Small intestine (tissue), 7 donors: ENCODE measurements around the gene ANO4. TPM values are rescaled to one million over a fixed set of nuclear protein-coding genes. Genes with fewer than 3 reads are reported as not detected.

ENCODE experiments used
- DNase-seq, 2 donors: peaks; one replicate each; pipeline versions ENCODE4 v3.0.0 to v3.0.0-alpha.2; 2013
- FAIRE-seq: peaks from 2 replicates; lab custom pipeline; 2012; peaks lifted over from hg19 to GRCh38; lab: Jason Lieb, UNC
- H3K27ac ChIP-seq, 3 donors: one replicate each; pipeline ENCODE4 v1.5.1; 2013; ENCODE audit warnings: low read length in 2 of 3, mild to moderate bottlenecking in 2 of 3, control low read depth in 1 of 3, inconsistent platforms in 1 of 3, low read depth in 1 of 3, moderate library complexity in 1 of 3
- H3K27me3 ChIP-seq, 3 donors: one replicate each; pipeline ENCODE4 v1.6.1; 2013; ENCODE audit warnings: low read length in 3 of 3, inconsistent platforms in 1 of 3; ENCODE audit not compliant: control insufficient read depth in 3 of 3, insufficient read depth in 3 of 3
- H3K36me3 ChIP-seq, 3 donors: one replicate each; pipeline ENCODE4 v1.6.1; 2013; ENCODE audit warnings: low read length in 3 of 3, inconsistent platforms in 1 of 3, low read depth in 1 of 3, mild to moderate bottlenecking in 1 of 3, moderate library complexity in 1 of 3; ENCODE audit not compliant: control insufficient read depth in 3 of 3, insufficient read depth in 2 of 3
- H3K4me1 ChIP-seq, 3 donors: one replicate each; pipeline ENCODE4 v1.6.1; 2013; ENCODE audit warnings: low read length in 2 of 3, inconsistent platforms in 1 of 3, low read depth in 1 of 3, mild to moderate bottlenecking in 1 of 3, moderate library complexity in 1 of 3; ENCODE audit not compliant: control insufficient read depth in 3 of 3, insufficient read depth in 2 of 3
- H3K4me3 ChIP-seq, 3 donors: one replicate each; pipeline ENCODE4 v1.5.1; 2013; ENCODE audit warnings: low read length in 3 of 3, control low read depth in 1 of 3, inconsistent platforms in 1 of 3, low read depth in 1 of 3, mild to moderate bottlenecking in 1 of 3, moderate library complexity in 1 of 3
- H3K9me3 ChIP-seq, 2 donors: one replicate each; pipeline ENCODE4 v1.6.1; 2013; ENCODE audit warnings: low read depth in 1 of 2, low read length in 1 of 2; ENCODE audit not compliant: control insufficient read depth in 2 of 2, insufficient read depth in 1 of 2
- WGBS, 3 donors: extraction: QIAGEN DNeasy Blood & Tissue Kit; methylation state at CpG; one replicate each; pipeline ENCODE4 v1.1.7; 2013; 5-methylcytosine and 5-hydroxymethylcytosine counted together
- polyA plus RNA-seq, 4 donors: library from polyadenylated mRNA; stranded (reverse) in 3 of 4; unstranded in 1 of 4; fragments of 200-250 nt in 3 of 4; fragments of 120-200 nt in 1 of 4; gene quantifications; one replicate each; pipeline versions ENCODE4 v1.2.1 to v1.2.3, GENCODE V29; 2013
- donor health status: healthy with polysubstance abuse.
- donor health status: control.
- donor health status: control.
- donor health status: Bipolar disorder and iron deficiency.
- donor health status: healthy.

The ANO4 gene
- polyA plus RNA-seq, 4 donors = 0.03 to 2.1 (median 0.54) TPM; not detected in 1

- Histone ChIP-seq H3K4me1 (no peaks in the 10 kb centered on the region), H3K27ac (no peak overlapping the region), H3K9me3 (no peaks in the 10 kb centered on the region), H3K36me3 (no peaks in the 10 kb centered on the region), H3K27me3 (no peaks in the 10 kb centered on the region), H3K4me3 (no peak overlapping the region)
- FAIRE-seq (no peak), DNase-seq (no peak)
- WGBS, 3 donors = 36 to 60% (median 37%) methylated on average over 1 of the region's 1 CpG
Observed at GRCh38 chr12:100823963-100824362, 29.4 kb downstream of the ANO4 start.

GRCh38 chr12:100824476-100824875 is 29.9 kb downstream of the ANO4 start:
- H3K36me3 ChIP-seq = no peaks in the 10 kb centered on the region
- no peak for FAIRE-seq

GRCh38 chr12:100826323-100826722 is 31.7 kb downstream of the ANO4 start:
- Histone ChIP-seq H3K4me3 (no peak overlapping the region), H3K4me1 (no peaks in the 10 kb centered on the region), H3K27me3 (no peaks in the 10 kb centered on the region), H3K9me3 (no peaks in the 10 kb centered on the region), H3K27ac (no peak overlapping the region), H3K36me3 (no peaks in the 10 kb centered on the region)
- 12 to 14% (median 13%) methylated on average over 4 of the region's 4 CpGs for WGBS, 3 donors
- FAIRE-seq (no peak), DNase-seq (peak; percentile 12 to 61)

More at GRCh38 chr12:100824476-100824875, 29.9 kb downstream of the ANO4 start:
- H3K4me3 ChIP-seq = no peak overlapping the region
- WGBS, 3 donors = 50 to 57% (median 54%) methylated on average over 3 of the region's 3 CpGs
- H3K9me3 ChIP-seq = no peaks in the 10 kb centered on the region
- DNase-seq = no peak
- no peaks in the 10 kb centered on the region for H3K4me1 ChIP-seq
- H3K27me3 ChIP-seq = no peaks in the 10 kb centered on the region
- H3K27ac ChIP-seq = no peak overlapping the region

GRCh38 chr12:100827901-100828520 is 33.4 kb downstream of the ANO4 start:
- Histone ChIP-seq H3K27me3 (no peaks in the 10 kb centered on the region), H3K36me3 (no peaks in the 10 kb centered on the region), H3K4me3 (no peak overlapping the region), H3K4me1 (no peaks in the 10 kb centered on the region), H3K27ac (no peak overlapping the region), H3K9me3 (no peaks in the 10 kb centered on the region)
- no peak for FAIRE-seq
- WGBS, 3 donors = 43 to 48% (median 46%) methylated on average over 4 of the region's 4 CpGs
- DNase-seq = peak; percentile 22 to 24

GRCh38 chr12:100830003-100830795 is 35.6 kb downstream of the ANO4 start:
- FAIRE-seq (no peak), DNase-seq (no peak)
- Histone ChIP-seq H3K4me3 (no peak overlapping the region), H3K36me3 (no peaks in the 10 kb centered on the region), H3K27me3 (no peaks in the 10 kb centered on the region), H3K27ac (no peak overlapping the region), H3K9me3 (no peaks in the 10 kb centered on the region), H3K4me1 (no peaks in the 10 kb centered on the region)
- WGBS, 3 donors = 78 to 85% (median 84%) methylated on average over 6 of the region's 6 CpGs

GRCh38 chr12:100833282-100833681 is 38.7 kb downstream of the ANO4 start:
- Histone ChIP-seq H3K9me3 (no peaks in the 10 kb centered on the region), H3K27ac (no peak overlapping the region), H3K27me3 (no peaks in the 10 kb centered on the region), H3K4me3 (no peak overlapping the region), H3K36me3 (no peaks in the 10 kb centered on the region), H3K4me1 (no peaks in the 10 kb centered on the region)
- no peak for FAIRE-seq
- DNase-seq = no peak

GRCh38 chr12:100840748-100841147 is 46.2 kb downstream of the ANO4 start:
- no peak overlapping the region for H3K4me3 ChIP-seq
- no peak overlapping the region for H3K27ac ChIP-seq
- DNase-seq (no peak), FAIRE-seq (no peak)
- 40 to 61% (median 55%) methylated on average over 1 of the region's 1 CpG for WGBS, 3 donors
- H3K36me3 ChIP-seq = no peaks in the 10 kb centered on the region
- no peaks in the 10 kb centered on the region for H3K27me3 ChIP-seq
- H3K4me1 ChIP-seq = no peaks in the 10 kb centered on the region
- H3K9me3 ChIP-seq = no peaks in the 10 kb centered on the region

GRCh38 chr12:100842156-100842555 is 47.6 kb downstream of the ANO4 start:
- H3K9me3 ChIP-seq = no peaks in the 10 kb centered on the region
- H3K36me3 ChIP-seq = no peaks in the 10 kb centered on the region
- H3K27ac ChIP-seq = no peak overlapping the region
- DNase-seq (no peak), FAIRE-seq (no peak)
- no peaks in the 10 kb centered on the region for H3K27me3 ChIP-seq
- no peak overlapping the region for H3K4me3 ChIP-seq
- WGBS, 3 donors = 44 to 64% (median 63%) methylated on average over 1 of the region's 1 CpG
- no peaks in the 10 kb centered on the region for H3K4me1 ChIP-seq
